Smooth muscle cell (in vitro differentiated cells): ENCODE data around the gene HYCC1. TPM values are rescaled to one million over a fixed set of nuclear protein-coding genes. Genes with fewer than 3 reads are reported as not detected.

Experiments used
- DNase-seq: peaks from one replicate; lab custom pipeline; 2025; ENCODE audit not compliant: unreplicated experiment; lab: John Stamatoyannopoulos, UW
- H2AFZ ChIP-seq: fragments of 200-600 bp; sonication (generic); 2 replicates; pipeline ENCODE4 v1.6.0; 2016; ENCODE audit warnings: antibody characterized with exemption, low read depth, mild to moderate bottlenecking
- H3F3A ChIP-seq: fragments of 200-600 bp; sonication (generic); 2 replicates; pipeline ENCODE4 v1.6.0; 2017; ENCODE audit warnings: antibody characterized with exemption, low read depth
- H3K27ac ChIP-seq: fragments of 200-600 bp; sonication (generic); 2 replicates; pipeline ENCODE4 v1.5.1; 2016; ENCODE audit warnings: low read depth, mild to moderate bottlenecking
- H3K27me3 ChIP-seq: fragments of 200-600 bp; sonication (generic); 2 replicates; pipeline ENCODE4 v1.6.1; 2016; ENCODE audit warnings: low read depth, mild to moderate bottlenecking
- H3K36me3 ChIP-seq: fragments of 200-600 bp; sonication (generic); 2 replicates; pipeline ENCODE4 v1.5.1; 2016; ENCODE audit warnings: low read depth
- H3K4me1 ChIP-seq: fragments of 200-600 bp; sonication (generic); 2 replicates; pipeline ENCODE4 v1.5.1; 2016; ENCODE audit warnings: low read depth
- H3K4me2 ChIP-seq: fragments of 200-600 bp; sonication (generic); 2 replicates; pipeline ENCODE4 v1.6.0; 2016; ENCODE audit warnings: mild to moderate bottlenecking
- H3K4me3 ChIP-seq: fragments of 200-600 bp; sonication (generic); 2 replicates; pipeline ENCODE4 v1.5.1; 2016; ENCODE audit warnings: mild to moderate bottlenecking
- H3K79me2 ChIP-seq: fragments of 200-600 bp; sonication (generic); 2 replicates; pipeline ENCODE4 v1.6.0; 2016; ENCODE audit warnings: low read depth, mild to moderate bottlenecking
- H3K9ac ChIP-seq: fragments of 200-600 bp; sonication (generic); 2 replicates; pipeline ENCODE4 v1.6.0; 2016; ENCODE audit warnings: low read depth
- H3K9me3 ChIP-seq: fragments of 200-600 bp; sonication (generic); replicated peaks from 2 replicates; pipeline ENCODE4 v1.5.1; 2016; ENCODE audit warnings: low read depth
- H4K20me1 ChIP-seq: fragments of 200-600 bp; sonication (generic); 2 replicates; pipeline ENCODE4 v1.6.0; 2016; ENCODE audit warnings: low read depth
- WGBS: methylation state at CpG from one replicate; pipeline ENCODE4 v1.1.7; 2016; ENCODE audit warnings: low lambda C conversion rate; 5-methylcytosine and 5-hydroxymethylcytosine counted together
- polyA plus RNA-seq: library from polyadenylated mRNA; unstranded; fragments of >200 nt; fragmentation: Nextera tagmentation; extraction: Ambion mirVana; gene quantifications from 2 replicates; pipeline ENCODE4 v1.2.1, GENCODE V29; 2016
- total RNA-seq: library from RNA; depleted of rRNA; stranded (reverse); fragments of >200 nt; gene quantifications from 2 replicates; pipeline ENCODE4 v1.2.3, GENCODE V29; 2014
- TF ChIP-seq, protein P1 (sequence below): fragments of 200-600 bp; sonication (generic); IDR thresholded peaks from 2 replicates; pipeline ENCODE4 v1.5.1; 2017; ENCODE audit warnings: borderline replicate concordance, mild to moderate bottlenecking, antibody characterized with exemption; ENCODE audit not compliant: insufficient read depth, poor library complexity, severe bottlenecking

The HYCC1 gene
- total and polyA plus RNA-seq, 2 experiments from 2014 or later = 16.5 to 113 TPM

GRCh38 chr7:22990588-22990949, 23.4 kb downstream of the HYCC1 start:
- no peaks in the 10 kb centered on the region for H3K36me3 ChIP-seq
- no peaks in the 10 kb centered on the region for H3K27me3 ChIP-seq
- H3K4me3 ChIP-seq = no peak overlapping the region
- peaks cover 29% of the 10 kb centered on the region for H3K79me2 ChIP-seq
- peak overlapping the region; percentile 52 for H2AFZ ChIP-seq
- DNase-seq = no peak
- TF ChIP-seq, protein P1, sequence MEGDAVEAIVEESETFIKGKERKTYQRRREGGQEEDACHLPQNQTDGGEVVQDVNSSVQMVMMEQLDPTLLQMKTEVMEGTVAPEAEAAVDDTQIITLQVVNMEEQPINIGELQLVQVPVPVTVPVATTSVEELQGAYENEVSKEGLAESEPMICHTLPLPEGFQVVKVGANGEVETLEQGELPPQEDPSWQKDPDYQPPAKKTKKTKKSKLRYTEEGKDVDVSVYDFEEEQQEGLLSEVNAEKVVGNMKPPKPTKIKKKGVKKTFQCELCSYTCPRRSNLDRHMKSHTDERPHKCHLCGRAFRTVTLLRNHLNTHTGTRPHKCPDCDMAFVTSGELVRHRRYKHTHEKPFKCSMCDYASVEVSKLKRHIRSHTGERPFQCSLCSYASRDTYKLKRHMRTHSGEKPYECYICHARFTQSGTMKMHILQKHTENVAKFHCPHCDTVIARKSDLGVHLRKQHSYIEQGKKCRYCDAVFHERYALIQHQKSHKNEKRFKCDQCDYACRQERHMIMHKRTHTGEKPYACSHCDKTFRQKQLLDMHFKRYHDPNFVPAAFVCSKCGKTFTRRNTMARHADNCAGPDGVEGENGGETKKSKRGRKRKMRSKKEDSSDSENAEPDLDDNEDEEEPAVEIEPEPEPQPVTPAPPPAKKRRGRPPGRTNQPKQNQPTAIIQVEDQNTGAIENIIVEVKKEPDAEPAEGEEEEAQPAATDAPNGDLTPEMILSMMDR = no peak
- peaks cover 11% of the 10 kb centered on the region for H3K4me1 ChIP-seq
- H3K27ac ChIP-seq = peak overlapping the region; percentile 87
- 13% methylated on average over 1 of the region's 1 CpG for WGBS
- H3F3A ChIP-seq = no peaks in the 10 kb centered on the region
- H3K9me3 ChIP-seq = no peaks in the 10 kb centered on the region
- H4K20me1 ChIP-seq = no peaks in the 10 kb centered on the region
- H3K4me2 ChIP-seq = peak overlapping the region; percentile 74
- peak overlapping the region; percentile 46 for H3K9ac ChIP-seq

- Histone ChIP-seq H3K9ac (peak overlapping the region; percentile 46), H3K79me2 (peaks cover 29% of the 10 kb centered on the region), H3F3A (no peaks in the 10 kb centered on the region), H2AFZ (peak overlapping the region; percentile 52), H3K36me3 (no peaks in the 10 kb centered on the region), H3K4me1 (peaks cover 11% of the 10 kb centered on the region), H3K4me2 (peak overlapping the region; percentile 74), H4K20me1 (no peaks in the 10 kb centered on the region), H3K9me3 (no peaks in the 10 kb centered on the region), H3K27ac (peak overlapping the region; percentile 87), H3K27me3 (no peaks in the 10 kb centered on the region), H3K4me3 (no peak overlapping the region)
- DNase-seq = no peak
- TF ChIP-seq, protein P1 = no peak
- 79% methylated on average over 3 of the region's 3 CpGs for WGBS
These were observed 24.0 kb downstream of the HYCC1 start for GRCh38 chr7:22989643-22990587.

DNA sequence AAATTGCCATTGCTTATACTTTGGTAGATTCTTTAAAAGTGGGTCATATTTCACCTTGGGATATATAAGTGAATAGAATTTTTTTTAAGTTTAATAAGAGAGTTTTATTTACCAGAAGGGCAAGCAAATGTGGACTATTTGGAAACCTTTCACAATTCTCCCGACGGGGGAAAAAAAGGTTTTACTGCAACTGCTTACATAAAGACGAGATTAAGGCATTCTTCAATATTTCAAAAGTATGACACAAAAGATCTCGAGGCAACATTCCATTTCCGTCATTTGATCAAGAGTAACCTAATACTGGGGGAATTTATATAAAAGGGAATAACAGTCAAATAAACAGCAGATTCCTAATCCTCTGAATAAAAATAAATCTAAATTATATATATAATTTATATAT, 28.5 kb downstream of the HYCC1 start:
- Histone ChIP-seq H3K4me2 (no peak overlapping the region), H3K4me1 (no peaks in the 10 kb centered on the region), H4K20me1 (no peaks in the 10 kb centered on the region), H3K27ac (no peak overlapping the region), H3K36me3 (no peaks in the 10 kb centered on the region), H3K79me2 (peaks cover 19% of the 10 kb centered on the region), H3K27me3 (no peaks in the 10 kb centered on the region), H3K4me3 (no peak overlapping the region), H3F3A (no peaks in the 10 kb centered on the region), H3K9me3 (no peaks in the 10 kb centered on the region), H2AFZ (no peak overlapping the region), H3K9ac (no peak overlapping the region)
- no peak for DNase-seq
- TF ChIP-seq, protein P1 = no peak
- WGBS = 95% methylated on average over 5 of the region's 5 CpGs
